T-helper 2 cell (primary cell): ENCODE results near the gene INTS11.
"Not testable (repeated sequence)": the region's sequence is repeated elsewhere in the genome, so short reads cannot be mapped to it uniquely, and the experiment has no call there.

Experiments used
- DNase-seq, 5 experiments: peaks; one replicate each; pipeline versions ENCODE4 v3.0.0 to v3.0.0-alpha.2; 2012 to 2022

The INTS11 gene

GRCh38 chr1:1329304-1330210, 5.1 kb upstream of the INTS11 start:
- DNase-seq, result no peak

GRCh38 chr1:1328254-1328653, 3.8 kb upstream of the INTS11 start:
- DNase-seq, result no peak

GRCh38 chr1:1327291-1327690, 2.8 kb upstream of the INTS11 start:
- no peak for DNase-seq

- no peak for DNase-seq
Measured at GRCh38 chr1:1326075-1326605, 1.7 kb upstream of the INTS11 start.

- DNase-seq, result no peak
Measured at GRCh38 chr1:1325288-1326074, 1.0 kb upstream of the INTS11 start.

- DNase-seq, result no peak
Measured at GRCh38 chr1:1324084-1324523, 356 bp downstream of the INTS11 start.

- no peak for DNase-seq
Measured at GRCh38 chr1:1322952-1323351, 1.5 kb downstream of the INTS11 start.

- no peak for DNase-seq
Measured at GRCh38 chr1:1322418-1322817, 2.0 kb downstream of the INTS11 start.

GRCh38 chr1:1321477-1321876, 3.0 kb downstream of the INTS11 start:
- no peak for DNase-seq

GRCh38 chr1:1320666-1321448, 3.6 kb downstream of the INTS11 start:
- DNase-seq, result no peak

GRCh38 chr1:1319646-1319941, 4.9 kb downstream of the INTS11 start:
- DNase-seq, result no peak

GRCh38 chr1:1318777-1319645, 5.4 kb downstream of the INTS11 start:
- no peak for DNase-seq

- no peak for DNase-seq
Measured at GRCh38 chr1:1318131-1318652, 6.3 kb downstream of the INTS11 start.

- no peak for DNase-seq
Measured at GRCh38 chr1:1317420-1317819, 7.0 kb downstream of the INTS11 start.

GRCh38 chr1:1316199-1316598, 8.3 kb downstream of the INTS11 start:
- not testable (repeated sequence) for DNase-seq

- DNase-seq, result no peak
Measured at GRCh38 chr1:1315435-1315954, 9.0 kb downstream of the INTS11 start.

GRCh38 chr1:1314678-1315335, 9.7 kb downstream of the INTS11 start:
- no peak for DNase-seq

GRCh38 chr1:1314237-1314586, 10.2 kb downstream of the INTS11 start:
- no peak for DNase-seq

GRCh38 chr1:1313500-1314236, 10.8 kb downstream of the INTS11 start:
- no peak for DNase-seq
